ENCODE data around the gene NVL.

DNA sequence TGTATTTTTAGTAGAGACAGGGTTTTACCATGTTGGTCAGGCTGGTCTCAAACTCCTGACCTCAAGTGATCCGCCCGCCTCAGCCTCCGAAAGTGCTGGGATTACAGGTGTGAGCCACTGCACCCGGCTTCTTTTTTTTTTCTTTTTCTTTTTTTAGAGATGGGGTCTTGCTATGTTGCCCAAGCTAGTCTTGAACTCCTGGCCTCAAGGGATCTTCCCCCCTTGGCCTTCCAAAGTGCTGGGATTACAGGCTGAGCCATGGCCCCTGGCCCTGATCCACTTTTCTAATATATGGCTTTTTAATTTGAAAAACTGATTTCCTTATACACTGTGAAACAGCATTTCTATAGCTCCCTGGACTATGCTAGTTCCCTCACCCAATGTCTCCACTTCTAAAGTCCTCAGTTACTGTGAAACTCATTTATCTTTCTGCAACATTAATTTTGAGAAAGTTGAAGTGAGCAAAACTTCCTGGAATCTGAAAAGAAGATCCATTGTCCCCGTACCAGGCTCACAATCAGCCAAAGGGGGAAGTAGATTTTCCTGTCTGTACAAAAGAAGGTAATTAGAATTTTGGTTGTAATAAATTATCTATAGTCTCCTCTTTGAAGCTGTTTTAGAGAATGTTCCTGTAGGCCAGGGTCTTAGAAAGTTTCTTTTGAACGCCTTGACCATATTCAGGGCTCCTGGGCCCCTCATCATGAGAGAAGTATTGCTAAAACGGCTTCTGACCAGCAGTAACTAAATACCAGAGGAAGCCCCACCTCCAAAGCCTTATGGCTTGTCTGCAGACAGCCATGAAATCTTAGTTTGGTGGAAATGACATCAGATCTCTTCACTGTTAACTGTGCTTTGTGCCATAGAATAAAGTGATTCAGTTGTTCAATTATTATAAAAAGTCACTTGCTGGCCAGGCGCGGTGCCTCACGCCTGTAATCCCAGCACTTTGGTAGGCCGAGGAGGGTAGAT lies 112.0 kb downstream of the NVL start:
- TF ChIP-seq, protein P1, sequence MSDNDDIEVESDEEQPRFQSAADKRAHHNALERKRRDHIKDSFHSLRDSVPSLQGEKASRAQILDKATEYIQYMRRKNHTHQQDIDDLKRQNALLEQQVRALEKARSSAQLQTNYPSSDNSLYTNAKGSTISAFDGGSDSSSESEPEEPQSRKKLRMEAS (IDR thresholded peaks at IDR 0.05), result no peak
- TF ChIP-seq, protein P2, sequence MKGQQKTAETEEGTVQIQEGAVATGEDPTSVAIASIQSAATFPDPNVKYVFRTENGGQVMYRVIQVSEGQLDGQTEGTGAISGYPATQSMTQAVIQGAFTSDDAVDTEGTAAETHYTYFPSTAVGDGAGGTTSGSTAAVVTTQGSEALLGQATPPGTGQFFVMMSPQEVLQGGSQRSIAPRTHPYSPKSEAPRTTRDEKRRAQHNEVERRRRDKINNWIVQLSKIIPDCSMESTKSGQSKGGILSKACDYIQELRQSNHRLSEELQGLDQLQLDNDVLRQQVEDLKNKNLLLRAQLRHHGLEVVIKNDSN (IDR thresholded peaks at IDR 0.05), result no peak
- no peak for TF ChIP-seq EP300 (IDR thresholded peaks at IDR 0.05; ENCODE audit: borderline replicate concordance)
- TF ChIP-seq YY1 (IDR thresholded peaks at IDR 0.05; ENCODE audit: low read depth), result no peak
- TF ChIP-seq, protein P3, sequence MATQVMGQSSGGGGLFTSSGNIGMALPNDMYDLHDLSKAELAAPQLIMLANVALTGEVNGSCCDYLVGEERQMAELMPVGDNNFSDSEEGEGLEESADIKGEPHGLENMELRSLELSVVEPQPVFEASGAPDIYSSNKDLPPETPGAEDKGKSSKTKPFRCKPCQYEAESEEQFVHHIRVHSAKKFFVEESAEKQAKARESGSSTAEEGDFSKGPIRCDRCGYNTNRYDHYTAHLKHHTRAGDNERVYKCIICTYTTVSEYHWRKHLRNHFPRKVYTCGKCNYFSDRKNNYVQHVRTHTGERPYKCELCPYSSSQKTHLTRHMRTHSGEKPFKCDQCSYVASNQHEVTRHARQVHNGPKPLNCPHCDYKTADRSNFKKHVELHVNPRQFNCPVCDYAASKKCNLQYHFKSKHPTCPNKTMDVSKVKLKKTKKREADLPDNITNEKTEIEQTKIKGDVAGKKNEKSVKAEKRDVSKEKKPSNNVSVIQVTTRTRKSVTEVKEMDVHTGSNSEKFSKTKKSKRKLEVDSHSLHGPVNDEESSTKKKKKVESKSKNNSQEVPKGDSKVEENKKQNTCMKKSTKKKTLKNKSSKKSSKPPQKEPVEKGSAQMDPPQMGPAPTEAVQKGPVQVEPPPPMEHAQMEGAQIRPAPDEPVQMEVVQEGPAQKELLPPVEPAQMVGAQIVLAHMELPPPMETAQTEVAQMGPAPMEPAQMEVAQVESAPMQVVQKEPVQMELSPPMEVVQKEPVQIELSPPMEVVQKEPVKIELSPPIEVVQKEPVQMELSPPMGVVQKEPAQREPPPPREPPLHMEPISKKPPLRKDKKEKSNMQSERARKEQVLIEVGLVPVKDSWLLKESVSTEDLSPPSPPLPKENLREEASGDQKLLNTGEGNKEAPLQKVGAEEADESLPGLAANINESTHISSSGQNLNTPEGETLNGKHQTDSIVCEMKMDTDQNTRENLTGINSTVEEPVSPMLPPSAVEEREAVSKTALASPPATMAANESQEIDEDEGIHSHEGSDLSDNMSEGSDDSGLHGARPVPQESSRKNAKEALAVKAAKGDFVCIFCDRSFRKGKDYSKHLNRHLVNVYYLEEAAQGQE (IDR thresholded peaks at IDR 0.05; ENCODE audit: low read depth), result no peak
- no peak for TF ChIP-seq RAD21 (IDR thresholded peaks at IDR 0.05; ENCODE audit: low read depth)
- no peak for TF ChIP-seq TAF1 (IDR thresholded peaks at IDR 0.05; ENCODE audit: low read depth)
- TF ChIP-seq CEBPB (IDR thresholded peaks at IDR 0.05), result no peak
- TF ChIP-seq NFIC (IDR thresholded peaks at IDR 0.05), result no peak
- TF ChIP-seq ZBTB7A (IDR thresholded peaks at IDR 0.05; ENCODE audit: low read depth), result no peak
- no peak for TF ChIP-seq CREB1 (IDR thresholded peaks at IDR 0.05; ENCODE audit: low read depth)
- TF ChIP-seq EGR1 (IDR thresholded peaks at IDR 0.05), result no peak
- TF ChIP-seq TEAD4 (IDR thresholded peaks at IDR 0.05), result no peak

Data from Ishikawa (cell line).